SK-N-SH (cell line): Measurements from ENCODE around the gene MAD2L2. TPM values are rescaled to one million over a fixed set of nuclear protein-coding genes. Genes with fewer than 3 reads are reported as not detected.

Experiments
- CTCF ChIA-PET: fragments of 300-600, 350-600 bp; formaldehyde crosslinking; extraction: SDS; loops from one replicate; lab custom pipeline; 2021; lab: Yijun Ruan, JAX
- POLR2A ChIA-PET: fragments of 350-600 bp; sonication (Branson Sonifier 250); formaldehyde crosslinking; extraction: SDS; loops from one replicate; lab custom pipeline; 2020; ENCODE audit warnings: antibody characterized with exemption, inconsistent platforms; lab: Yijun Ruan, JAX
- DNase-seq: peaks from one replicate; pipeline ENCODE4 v3.0.0; 2012
- H2AFZ ChIP-seq: fragments of 200-600 bp; sonication (generic); 2 replicates; pipeline ENCODE4 v1.8.1; 2016; ENCODE audit warnings: antibody characterized with exemption, mild to moderate bottlenecking, low read depth
- H3F3A ChIP-seq: fragments of 200-600 bp; sonication (generic); replicated peaks from 2 replicates; pipeline ENCODE3; 2016; ENCODE audit warnings: antibody characterized with exemption, mild to moderate bottlenecking; ENCODE audit not compliant: insufficient read depth
- H3K27ac ChIP-seq, 2 experiments: fragments of 200-500 bp in 1 of 2; fragments of 200-600 bp in 1 of 2; sonication (Bioruptor generic) in 1 of 2; sonication (generic), shearing (Covaris generic) in 1 of 2; 2 replicates each; pipeline versions ENCODE4 v1.5.1 to v1.6.1; 2014 to 2016; ENCODE audit warnings: low read depth in 2 of 2, inconsistent platforms in 1 of 2, low read length in 1 of 2, mild to moderate bottlenecking in 1 of 2, mixed read lengths in 1 of 2
- H3K27me3 ChIP-seq: fragments of 200-600 bp; sonication (generic), shearing (Covaris generic); 2 replicates; pipeline ENCODE4 v1.6.1; 2016; ENCODE audit warnings: mixed run types; ENCODE audit not compliant: insufficient read depth
- H3K36me3 ChIP-seq, 2 experiments: fragments of 200-500 bp in 1 of 2; fragments of 200-600 bp in 1 of 2; sonication (Bioruptor generic) in 1 of 2; sonication (generic) in 1 of 2; replicated peaks in 1 of 2; 2 replicates each; pipeline versions ENCODE3 to v1.5.1; 2014 to 2016; ENCODE audit warnings: low read length in 1 of 2, mild to moderate bottlenecking in 1 of 2; ENCODE audit not compliant: insufficient read depth in 2 of 2, control insufficient read depth in 1 of 2
- H3K4me1 ChIP-seq, 2 experiments: fragments of 200-500 bp in 1 of 2; fragments of 200-600 bp in 1 of 2; sonication (Bioruptor generic) in 1 of 2; sonication (generic), shearing (Covaris generic) in 1 of 2; 2 replicates each; pipeline versions ENCODE4 v1.5.1 to v1.6.1; 2014 to 2016; ENCODE audit warnings: low read depth in 1 of 2, low read length in 1 of 2, mixed run types in 1 of 2; ENCODE audit not compliant: insufficient read depth in 2 of 2, control insufficient read depth in 1 of 2
- H3K4me2 ChIP-seq: fragments of 200-600 bp; sonication (generic), shearing (Covaris generic); 2 replicates; pipeline ENCODE4 v1.6.1; 2017; ENCODE audit warnings: mixed run types
- H3K4me3 ChIP-seq, 2 experiments: fragments of 200-500 bp in 1 of 2; fragments of 200-600 bp in 1 of 2; sonication (Bioruptor generic) in 1 of 2; sonication (generic), shearing (Covaris generic) in 1 of 2; 2 replicates each; pipeline versions ENCODE4 v1.5.1 to v1.8.1; 2014 to 2016; ENCODE audit warnings: low read depth in 2 of 2, inconsistent platforms in 1 of 2, low read length in 1 of 2, mild to moderate bottlenecking in 1 of 2, mixed read lengths in 1 of 2, moderate library complexity in 1 of 2
- H3K79me2 ChIP-seq: fragments of 200-600 bp; sonication (generic); 2 replicates; pipeline ENCODE4 v1.8.1; 2017; ENCODE audit warnings: mild to moderate bottlenecking; ENCODE audit not compliant: insufficient read depth
- H3K9ac ChIP-seq: fragments of 200-600 bp; sonication (generic); 2 replicates; pipeline ENCODE4 v1.6.1; 2017; ENCODE audit warnings: mixed run types
- H3K9me2 ChIP-seq: fragments of 200-600 bp; sonication (generic); 2 replicates; pipeline ENCODE4 v1.6.1; 2017; ENCODE audit warnings: mixed run types
- H3K9me3 ChIP-seq: fragments of 200-600 bp; sonication (generic); 2 replicates; pipeline ENCODE4 v1.6.1; 2017; ENCODE audit warnings: mixed run types, mild to moderate bottlenecking, moderate library complexity
- H4K20me1 ChIP-seq: fragments of 200-600 bp; sonication (generic); 2 replicates; pipeline ENCODE4 v1.6.1; 2017; ENCODE audit warnings: mild to moderate bottlenecking, mixed run types; ENCODE audit not compliant: insufficient read depth
- CTCF ChIP-seq: fragments of 200-600 bp; sonication (generic); IDR thresholded peaks from 2 replicates; pipeline ENCODE4 v1.6.1; 2017; ENCODE audit warnings: antibody characterized with exemption, mild to moderate bottlenecking, moderate library complexity
- EP300 ChIP-seq, 2 experiments: IDR thresholded peaks; 2 replicates each; pipeline versions ENCODE4 v1.4.0 to v1.6.1; 2012; ENCODE audit warnings: borderline replicate concordance in 1 of 2, low read depth in 1 of 2, low read length in 1 of 2
- EZH2phosphoT487 ChIP-seq: fragments of 200-600 bp; sonication (generic); IDR thresholded peaks from 2 replicates; pipeline ENCODE4 v1.6.1; 2017; ENCODE audit warnings: low read depth, mixed run types, mild to moderate bottlenecking, antibody characterized with exemption, moderate library complexity, borderline replicate concordance
- FOSL2 ChIP-seq: IDR thresholded peaks from 2 replicates; pipeline ENCODE4 v1.4.0; 2012; ENCODE audit warnings: low read depth, mild to moderate bottlenecking, moderate library complexity, borderline replicate concordance
- FOXM1 ChIP-seq: IDR thresholded peaks from 2 replicates; pipeline ENCODE4 v1.4.0; 2012; ENCODE audit warnings: low read depth, mild to moderate bottlenecking
- MAX ChIP-seq: IDR thresholded peaks from 2 replicates; pipeline ENCODE4 v1.4.0; 2012; ENCODE audit warnings: low read depth
- MEF2A ChIP-seq: IDR thresholded peaks from 2 replicates; pipeline ENCODE4 v1.4.0; 2012; ENCODE audit warnings: low read depth, borderline replicate concordance
- NFIC ChIP-seq: IDR thresholded peaks from 2 replicates; pipeline ENCODE4 v1.4.0; 2012; ENCODE audit warnings: borderline replicate concordance
- NRF1 ChIP-seq: IDR thresholded peaks from 2 replicates; pipeline ENCODE4 v1.6.1; 2012; ENCODE audit warnings: low read depth, mild to moderate bottlenecking, low read length
- POLR2AphosphoS5 ChIP-seq: IDR thresholded peaks from 2 replicates; pipeline ENCODE4 v1.6.1; 2012; ENCODE audit warnings: low read depth, low read length
- RCOR1 ChIP-seq: fragments of 150-350 bp; IDR thresholded peaks from 2 replicates; pipeline ENCODE4 v1.6.1; 2017; ENCODE audit warnings: antibody characterized with exemption, low read length
- RFX5 ChIP-seq: IDR thresholded peaks from 2 replicates; pipeline ENCODE4 v1.6.1; 2012; ENCODE audit warnings: mild to moderate bottlenecking, improper control_type of control experiment, low read length
- RXRA ChIP-seq: IDR thresholded peaks from 2 replicates; pipeline ENCODE4 v1.4.0; 2012; ENCODE audit warnings: low read depth, mild to moderate bottlenecking, borderline replicate concordance
- TCF12 ChIP-seq: IDR thresholded peaks from 2 replicates; pipeline ENCODE4 v1.4.0; 2012
- USF1 ChIP-seq: IDR thresholded peaks from 2 replicates; pipeline ENCODE4 v1.4.0; 2012; ENCODE audit warnings: low read depth, borderline replicate concordance
- USF2 ChIP-seq: fragments of 150-350 bp; IDR thresholded peaks from 2 replicates; pipeline ENCODE4 v1.6.1; 2017; ENCODE audit warnings: antibody characterized with exemption, low read length, low read depth, borderline replicate concordance
- WGBS: methylation state at CpG from one replicate; pipeline ENCODE4 v1.1.6; 2017; ENCODE audit warnings: low lambda C conversion rate; 5-methylcytosine and 5-hydroxymethylcytosine counted together
- polyA plus RNA-seq, 3 experiments: library from polyadenylated mRNA; depleted of rRNA; stranded (reverse); fragments of >200 nt; gene quantifications; 2 replicates each; pipeline ENCODE4 v1.2.3, GENCODE V29; 2012

MAD2L2 gene
- polyA plus RNA-seq, 1 of the 3 experiments (the other 2 are of a cell fraction): 94.0 TPM

GRCh38 chr1:11688506-11688905 is 7.6 kb upstream of the MAD2L2 start:
- no peaks in the 10 kb centered on the region for H3K9me2 ChIP-seq
- CTCF ChIA-PET: interaction anchor here (1.0 to 1.7 kb wide), 3 partner anchors 23 to 38 kb away, joined by 3 to 6 read pairs (median 5); no protein-coding TSS in a partner anchor
- H3K36me3 ChIP-seq: no peaks in the 10 kb centered on the region
- H4K20me1 ChIP-seq: 0 out of 2 replicates have a peak, but pooled peaks cover under 1% of the 10 kb centered on the region
- no peak overlapping the region for H2AFZ ChIP-seq
- H3K4me3 ChIP-seq: no peak overlapping the region
- peaks cover 14% of the 10 kb centered on the region for H3K27me3 ChIP-seq
- no peak overlapping the region for H3K27ac ChIP-seq
- H3K79me2 ChIP-seq: no peaks in the 10 kb centered on the region
- no peaks in the 10 kb centered on the region for H3K9me3 ChIP-seq
- H3K4me1 ChIP-seq: peaks cover 11 to 13% of the 10 kb centered on the region in 2 experiments; a peak in 3 of 4 replicates
- no peak for TF ChIP-seq CTCF
- TF ChIP-seq RCOR1: no peak
- TF ChIP-seq NFIC: no peak
- TF ChIP-seq MAX: no peak
- TF ChIP-seq RFX5: no peak
- 84% methylated on average over 3 of the region's 4 CpGs for WGBS
- peaks cover 13% of the 10 kb centered on the region for H3F3A ChIP-seq
- no peak for DNase-seq
- H3K9ac ChIP-seq: no peak overlapping the region
- POLR2A ChIA-PET: no interaction called here
- no peak overlapping the region for H3K4me2 ChIP-seq

GRCh38 chr1:11685210-11685752 is 4.3 kb upstream of the MAD2L2 start:
- no peak overlapping the region for H3K9ac ChIP-seq
- H3K4me3 ChIP-seq: no peak overlapping the region
- H3K4me2 ChIP-seq: no peak overlapping the region
- TF ChIP-seq POLR2AphosphoS5: no peak
- TF ChIP-seq TCF12: no peak
- TF ChIP-seq FOSL2: no peak
- no peak for TF ChIP-seq EZH2phosphoT487
- TF ChIP-seq NRF1: no peak
- TF ChIP-seq MAX: no peak
- TF ChIP-seq RCOR1: no peak
- no peak for TF ChIP-seq USF1
- TF ChIP-seq EP300 (IDR thresholded peaks at IDR 0.05; ENCODE audit: borderline replicate concordance in 1 of 2, low read depth in 1 of 2, low read length in 1 of 2): no peak
- TF ChIP-seq MEF2A: no peak
- TF ChIP-seq FOXM1: no peak
- TF ChIP-seq RXRA: no peak
- no peak for TF ChIP-seq USF2
- peaks cover 2% of the 10 kb centered on the region; the same call in 1 of the 2 replicates for H3K79me2 ChIP-seq
- ChIA-PET POLR2A (interaction anchor here (0.6 kb wide), 1 partner anchor 35 kb away, joined by 3 read pairs; no protein-coding TSS in a partner anchor), CTCF (interaction anchor here (1.0 to 7.5 kb wide), 9 partner anchors 8 to 39 kb away, joined by 3 to 51 read pairs (median 4); partner anchors contain the start of gene FBXO6)
- no peak for DNase-seq
- H3K27me3 ChIP-seq: peaks cover 3% of the 10 kb centered on the region; the same call in 1 of the 2 replicates
- H3K27ac ChIP-seq: no peak overlapping the region
- 74% methylated on average over 6 of the region's 7 CpGs for WGBS
- no peaks in the 10 kb centered on the region for H3K9me3 ChIP-seq
- no peaks in the 10 kb centered on the region for H3K36me3 ChIP-seq
- no peaks in the 10 kb centered on the region for H3K9me2 ChIP-seq
- peaks cover 11% of the 10 kb centered on the region for H3F3A ChIP-seq
- peaks cover 15 to 18% of the 10 kb centered on the region in 2 experiments; a peak in 2 of 4 replicates for H3K4me1 ChIP-seq
- H2AFZ ChIP-seq: no peak overlapping the region
- no peaks in the 10 kb centered on the region for H4K20me1 ChIP-seq
